SK-N-DZ (cell line): ENCODE measurements around the gene UCN.
A peak's percentile ranks its signal among the peaks of the same experiment; 100 is the strongest.
"Not testable (repeated sequence)": the region's sequence is repeated elsewhere in the genome, so short reads cannot be mapped to it uniquely, and the experiment has no call there.

Source experiments
- DNase-seq: peaks from one replicate; pipeline ENCODE4 v3.0.0-alpha.2; 2015; ENCODE audit warnings: low spot score

UCN gene

GRCh38 chr2:27285481-27285880, 22.8 kb downstream of the UCN start:
- DNase-seq = no peak

- DNase-seq = no peak
Measured at GRCh38 chr2:27284996-27285395, 23.2 kb downstream of the UCN start.

GRCh38 chr2:27282892-27283291, 25.4 kb downstream of the UCN start:
- no peak for DNase-seq

GRCh38 chr2:27281855-27282559, 26.2 kb downstream of the UCN start, which contains the start of gene TRIM54:
Gene TRIM54, plus strand, starts transcription at chr2:27282429. Its CDS starts 303 bp downstream, at chr2:27282732.
- no peak for DNase-seq

- no peak for DNase-seq
Measured at GRCh38 chr2:27281442-27281841, 26.8 kb downstream of the UCN start.

- no peak for DNase-seq
Measured at GRCh38 chr2:27280826-27281225, 27.4 kb downstream of the UCN start.

- no peak for DNase-seq
Measured at GRCh38 chr2:27278010-27278409, 30.2 kb downstream of the UCN start.

GRCh38 chr2:27275211-27276150, 32.8 kb downstream of the UCN start, which contains the start of gene DNAJC5G:
Gene DNAJC5G, plus strand, starts transcription at chr2:27275433. Its CDS starts 1,296 bp downstream, at chr2:27276729.
- no peak for DNase-seq

GRCh38 chr2:27272537-27273522, 35.4 kb downstream of the UCN start:
- DNase-seq = not testable (repeated sequence)

- no peak for DNase-seq
Measured at GRCh38 chr2:27271631-27272340, 36.5 kb downstream of the UCN start.

GRCh38 chr2:27270670-27271069, 37.6 kb downstream of the UCN start:
- no peak for DNase-seq

GRCh38 chr2:27270131-27270530, 38.1 kb downstream of the UCN start:
- DNase-seq = no peak

- DNase-seq = not testable (repeated sequence)
Measured at GRCh38 chr2:27268296-27268695, 39.9 kb downstream of the UCN start.

GRCh38 chr2:27265536-27265870, 42.7 kb downstream of the UCN start:
- no peak for DNase-seq

GRCh38 chr2:27264753-27265535, 43.3 kb downstream of the UCN start:
- DNase-seq = peak; percentile 73

GRCh38 chr2:27264253-27264752, 43.9 kb downstream of the UCN start:
- DNase-seq = no peak

- peak; percentile 23 for DNase-seq
Measured at GRCh38 chr2:27263287-27264252, 44.7 kb downstream of the UCN start.
